RWPE1 (cell line): ENCODE measurements around the gene GLP2R.

Source experiments
- CTCF ChIA-PET: fragments of 350-600 bp; sonication (Branson Sonifier 250); formaldehyde crosslinking; extraction: SDS; loops from one replicate; lab custom pipeline; 2021; lab: Yijun Ruan, JAX
- POLR2A ChIA-PET: fragments of 400-600 bp; formaldehyde crosslinking; extraction: SDS; loops from one replicate; lab custom pipeline; 2020; ENCODE audit warnings: antibody characterized with exemption; ENCODE audit not compliant: low non-redundant PET; lab: Yijun Ruan, JAX
- DNase-seq: peaks from one replicate; pipeline ENCODE4 v3.0.0; 2012; ENCODE audit warnings: low spot score
- H3K27ac ChIP-seq: fragments of 450-650 bp; 2 replicates; pipeline ENCODE4 v1.5.1; 2017
- CTCF ChIP-seq: fragments of 450-650 bp; conservative IDR thresholded peaks from 2 replicates; pipeline ENCODE4 v1.5.1; 2017; ENCODE audit warnings: low read depth, mild to moderate bottlenecking

Gene GLP2R

GRCh38 chr17:9904277-9905077, 78.8 kb downstream of the GLP2R start:
- no peak for TF ChIP-seq CTCF
- no peak overlapping the region for H3K27ac ChIP-seq
- CTCF ChIA-PET: no interaction called here
- DNase-seq: no peak
- POLR2A ChIA-PET: no interaction called here

- CTCF ChIA-PET: no interaction called here
- no peak within 1 kb of the TSS for H3K27ac ChIP-seq
- POLR2A ChIA-PET: no interaction called here
- DNase-seq: no peak
- no peak for TF ChIP-seq CTCF
Measured at GRCh38 chr17:9905078-9905415, 79.3 kb downstream of the GLP2R start, which contains the start of gene RCVRN. RCVRN (minus strand) TSS chr17:9905271; CDS start chr17:9905180, 91 bp downstream.

DNA sequence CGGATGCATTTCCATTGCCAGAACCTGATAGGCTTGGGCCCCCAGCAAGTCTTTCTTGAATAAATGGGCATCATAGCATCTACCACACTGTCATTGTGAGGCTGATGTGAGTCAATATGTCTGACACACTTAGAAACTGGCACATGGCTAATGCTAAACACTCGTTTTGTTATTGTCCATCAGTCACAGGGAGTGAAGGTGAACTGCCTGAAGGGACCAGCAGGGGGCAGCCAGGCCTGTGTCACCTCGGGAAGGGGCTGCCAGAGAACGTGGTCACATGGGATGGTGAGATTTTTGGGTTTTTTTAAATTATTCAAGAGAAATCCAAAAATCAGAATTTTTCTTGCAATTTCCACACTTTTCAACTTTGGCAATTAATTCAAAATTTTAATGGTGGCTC, 80.2 kb downstream of the GLP2R start:
- POLR2A ChIA-PET: no interaction called here
- TF ChIP-seq CTCF: no peak
- no peak overlapping the region for H3K27ac ChIP-seq
- DNase-seq: peak; percentile 26
- CTCF ChIA-PET: interaction anchor here (0.6 to 0.7 kb wide), 2 partner anchors 19 to 208 kb away, joined by 3 read pairs; no protein-coding TSS in a partner anchor

- no peak for DNase-seq
- ChIA-PET POLR2A (no interaction called here), CTCF (interaction anchor here (0.6 to 0.7 kb wide), 2 partner anchors 19 to 209 kb away, joined by 3 read pairs; no protein-coding TSS in a partner anchor)
- no peak for TF ChIP-seq CTCF
- H3K27ac ChIP-seq: no peak overlapping the region
Measured at GRCh38 chr17:9906616-9907015, 80.9 kb downstream of the GLP2R start.

DNA sequence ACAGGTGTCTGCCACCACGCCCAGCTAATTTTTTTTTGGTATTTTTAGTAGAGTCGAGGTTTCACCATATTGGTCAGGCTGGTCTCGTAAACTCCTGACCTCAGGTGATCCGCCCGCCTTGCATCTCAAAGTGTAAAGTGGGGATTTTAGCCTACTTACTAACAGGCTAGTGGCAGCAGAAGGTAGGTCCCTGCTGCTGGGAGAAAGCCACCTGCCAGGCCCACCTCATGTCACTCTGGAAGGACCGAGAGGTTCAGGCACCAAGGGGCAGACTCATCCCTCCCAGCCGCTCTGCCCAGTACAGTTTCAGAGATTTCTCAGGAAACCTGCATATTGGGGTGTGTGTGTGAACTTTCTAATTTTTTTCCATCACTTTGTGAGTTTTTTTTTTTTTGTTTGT, 81.4 kb downstream of the GLP2R start:
- no peak overlapping the region for H3K27ac ChIP-seq
- DNase-seq: no peak
- ChIA-PET POLR2A (no interaction called here), CTCF (interaction anchor here (0.6 kb wide), 1 partner anchor 13 kb away, joined by 3 read pairs; no protein-coding TSS in a partner anchor)
- no peak for TF ChIP-seq CTCF

DNA sequence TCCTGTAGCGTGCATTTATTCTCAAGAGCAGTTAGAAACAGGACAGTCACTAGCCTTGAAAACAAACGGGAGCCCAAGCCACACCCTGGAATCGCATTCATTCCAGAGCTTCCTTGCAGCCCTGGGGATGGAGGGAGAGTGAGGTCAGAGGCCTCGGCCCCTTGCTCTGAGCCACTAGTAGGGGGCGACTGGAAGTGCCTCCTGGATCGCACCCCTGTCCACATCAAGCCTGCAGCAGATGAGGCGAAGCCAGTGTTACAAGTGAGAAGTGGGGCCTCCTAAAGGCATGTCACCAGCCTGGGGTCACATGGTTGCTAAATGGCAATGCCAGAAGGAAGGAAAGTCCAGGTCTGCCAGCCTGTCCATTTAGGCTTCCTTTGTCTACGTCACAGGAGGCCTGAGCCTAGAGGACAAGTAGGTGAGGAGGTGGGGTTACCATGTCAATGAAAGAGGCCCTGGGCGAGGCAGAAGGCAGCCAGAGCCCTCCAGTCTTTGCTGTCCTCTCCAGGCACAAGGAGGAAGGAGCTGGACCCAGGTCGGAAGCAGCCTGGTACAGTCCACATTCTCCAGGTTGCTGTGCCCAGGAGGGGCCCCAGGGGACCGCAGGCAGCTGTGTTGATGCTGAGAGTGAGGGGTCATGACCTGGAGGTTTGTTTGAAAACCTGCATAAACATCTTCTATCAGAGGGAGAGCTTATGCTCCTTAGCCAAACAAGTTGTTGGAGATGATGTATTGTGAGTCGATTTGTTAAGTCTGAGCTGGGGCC, 82.3 kb downstream of the GLP2R start:
- TF ChIP-seq CTCF: no peak
- H3K27ac ChIP-seq: no peak overlapping the region
- CTCF ChIA-PET: interaction anchor here (0.6 kb wide), 1 partner anchor 12 kb away, joined by 3 read pairs; no protein-coding TSS in a partner anchor
- POLR2A ChIA-PET: no interaction called here
- no peak for DNase-seq
